ENCODE results near the gene SEMA5A. TPM values are rescaled to one million over a fixed set of nuclear protein-coding genes. Genes with fewer than 3 reads are reported as not detected.
A peak's percentile ranks its signal among the peaks of the same experiment; 100 is the strongest.

The SEMA5A gene
- total RNA-seq, 2 donors from 2014 or later: 13.3 to 17.6 TPM

- Histone ChIP-seq H3K27ac (peak overlapping the region; percentile 52 to 73), H3K4me1 (ENCODE audit: control insufficient read depth in 1 of 2, low read depth in 2 of 2) (peaks cover 0 to 12% of the 10 kb centered on the region in 2 donors), H3K9me3 (no peaks in the 10 kb centered on the region), H3K27me3 (replicated peaks; ENCODE audit: insufficient read depth) (no peaks in the 10 kb centered on the region), H3K4me3 (peak overlapping the region; percentile 85), H3K36me3 (no peaks in the 10 kb centered on the region)
- no peak for DNase-seq (ENCODE audit: low spot score)
- no peak for ATAC-seq (ENCODE audit: insufficient number of reproducible peaks, low FRiP score, low read depth)
- no peak for TF ChIP-seq CTCF (IDR thresholded peaks at IDR 0.05)
These were observed 2.5 kb downstream of the SEMA5A start for GRCh38 chr5:9543311-9543920.

GRCh38 chr5:9540791-9541190 is 5.1 kb downstream of the SEMA5A start:
- Histone ChIP-seq H3K4me3 (peak overlapping the region; percentile 60), H3K27me3 (replicated peaks; ENCODE audit: insufficient read depth) (no peaks in the 10 kb centered on the region), H3K4me1 (ENCODE audit: control insufficient read depth in 1 of 2, low read depth in 2 of 2) (peaks cover 0 to 19% of the 10 kb centered on the region in 2 donors), H3K36me3 (no peaks in the 10 kb centered on the region), H3K9me3 (no peaks in the 10 kb centered on the region), H3K27ac (peak overlapping the region; percentile 45 to 62)
- DNase-seq (ENCODE audit: low spot score) (no peak), ATAC-seq (ENCODE audit: insufficient number of reproducible peaks, low FRiP score, low read depth) (no peak)
- TF ChIP-seq CTCF (IDR thresholded peaks at IDR 0.05): no peak

- ATAC-seq (ENCODE audit: insufficient number of reproducible peaks, low FRiP score, low read depth) (no peak), DNase-seq (ENCODE audit: low spot score) (no peak)
- Histone ChIP-seq H3K9me3 (no peaks in the 10 kb centered on the region), H3K4me1 (ENCODE audit: control insufficient read depth in 1 of 2, low read depth in 2 of 2) (peaks cover 7 to 41% of the 10 kb centered on the region in 2 donors), H3K36me3 (no peaks in the 10 kb centered on the region), H3K27me3 (replicated peaks; ENCODE audit: insufficient read depth) (no peaks in the 10 kb centered on the region), H3K27ac (no peak overlapping the region), H3K4me3 (no peak overlapping the region)
- TF ChIP-seq CTCF (IDR thresholded peaks at IDR 0.05): no peak
These were observed 7.4 kb downstream of the SEMA5A start for GRCh38 chr5:9538504-9538903.

GRCh38 chr5:9537223-9538141 is 8.4 kb downstream of the SEMA5A start:
- Histone ChIP-seq H3K36me3 (no peaks in the 10 kb centered on the region), H3K4me3 (no peak overlapping the region), H3K27me3 (replicated peaks; ENCODE audit: insufficient read depth) (no peaks in the 10 kb centered on the region), H3K9me3 (no peaks in the 10 kb centered on the region), H3K27ac (no peak overlapping the region), H3K4me1 (ENCODE audit: control insufficient read depth in 1 of 2, low read depth in 2 of 2) (peaks cover 12 to 51% of the 10 kb centered on the region in 2 donors)
- ATAC-seq (ENCODE audit: insufficient number of reproducible peaks, low FRiP score, low read depth) (no peak), DNase-seq (ENCODE audit: low spot score) (no peak)
- no peak for TF ChIP-seq CTCF (IDR thresholded peaks at IDR 0.05)

GRCh38 chr5:9536717-9537116 is 9.2 kb downstream of the SEMA5A start:
- Histone ChIP-seq H3K4me3 (no peak overlapping the region), H3K9me3 (no peaks in the 10 kb centered on the region), H3K27me3 (replicated peaks; ENCODE audit: insufficient read depth) (no peaks in the 10 kb centered on the region), H3K4me1 (ENCODE audit: control insufficient read depth in 1 of 2, low read depth in 2 of 2) (peaks cover 12 to 52% of the 10 kb centered on the region in 2 donors), H3K27ac (no peak overlapping the region), H3K36me3 (no peaks in the 10 kb centered on the region)
- no peak for DNase-seq (ENCODE audit: low spot score)
- ATAC-seq (ENCODE audit: insufficient number of reproducible peaks, low FRiP score, low read depth): no peak
- no peak for TF ChIP-seq CTCF (IDR thresholded peaks at IDR 0.05)
